CD4-positive, alpha-beta T cell treated with Interleukin-15 for 4 hours (primary cell): ENCODE data around the gene ALDH18A1.
A peak's percentile ranks its signal among the peaks of the same experiment; 100 is the strongest.
"Not testable (repeated sequence)": the region's sequence is repeated elsewhere in the genome, so short reads cannot be mapped to it uniquely, and the experiment has no call there.

Experiments
- DNase-seq: peaks from one replicate; pipeline ENCODE4 v3.0.0-alpha.2; 2020; ENCODE audit warnings: low spot score

ALDH18A1 gene

DNA sequence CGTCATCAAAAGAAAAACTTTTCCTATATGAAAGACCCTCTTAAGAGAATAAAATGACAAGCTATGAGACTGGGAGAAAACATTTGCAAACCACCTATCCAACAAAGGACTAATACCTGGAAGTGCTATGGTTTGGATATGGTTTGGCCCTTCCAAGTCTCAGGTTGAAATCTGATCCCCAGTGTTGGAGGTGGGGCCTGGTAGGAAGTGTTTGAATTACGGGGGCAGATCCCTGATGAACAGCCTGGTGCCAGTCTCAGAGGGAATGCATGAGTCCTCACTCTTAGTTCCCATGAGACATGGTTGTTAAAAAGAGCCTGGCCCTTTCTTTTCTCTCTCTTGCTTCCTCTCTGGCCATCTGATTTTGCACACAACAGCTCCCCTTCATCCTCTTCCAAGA is 6.3 kb downstream of the ALDH18A1 start:
- DNase-seq, result no peak

DNA sequence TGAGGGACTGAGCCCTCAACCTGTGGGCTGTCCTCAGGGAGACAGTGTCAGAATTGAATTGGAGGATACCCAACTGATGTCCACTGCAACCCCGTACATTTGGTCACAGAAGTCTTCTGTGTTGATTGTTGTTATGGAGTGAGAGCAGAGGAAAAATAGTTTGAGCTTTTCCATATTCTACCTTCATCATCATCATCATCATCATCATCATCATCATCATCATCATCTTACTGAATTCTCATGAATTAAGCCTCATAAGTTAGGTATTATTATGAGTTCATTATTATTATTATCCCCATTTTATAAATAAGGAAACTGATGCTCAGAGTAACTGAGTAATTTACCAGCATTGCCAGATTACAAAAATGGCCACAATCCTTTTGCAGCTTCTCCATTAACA is 8.4 kb downstream of the ALDH18A1 start:
- DNase-seq, result no peak

DNA sequence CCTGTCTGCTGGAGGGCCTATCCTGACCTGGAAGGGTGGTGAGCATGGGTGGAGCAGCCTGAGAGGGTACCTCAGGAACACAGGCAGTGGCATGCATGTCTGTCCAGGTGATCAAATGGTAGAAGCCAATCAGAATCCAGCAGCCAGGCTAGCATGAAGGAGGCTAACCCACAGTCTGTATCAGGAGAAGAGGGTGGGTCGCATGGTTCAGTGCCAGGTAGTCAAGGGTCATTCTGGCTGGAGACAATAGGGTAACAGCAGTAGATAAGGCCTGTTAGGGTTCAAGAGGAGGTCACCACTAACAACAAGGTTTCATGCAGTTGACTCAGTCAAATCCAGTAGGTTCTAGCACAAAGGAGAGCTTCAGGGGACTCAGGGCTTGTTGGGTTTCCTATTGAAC is 10.4 kb downstream of the ALDH18A1 start:
- no peak for DNase-seq

DNA sequence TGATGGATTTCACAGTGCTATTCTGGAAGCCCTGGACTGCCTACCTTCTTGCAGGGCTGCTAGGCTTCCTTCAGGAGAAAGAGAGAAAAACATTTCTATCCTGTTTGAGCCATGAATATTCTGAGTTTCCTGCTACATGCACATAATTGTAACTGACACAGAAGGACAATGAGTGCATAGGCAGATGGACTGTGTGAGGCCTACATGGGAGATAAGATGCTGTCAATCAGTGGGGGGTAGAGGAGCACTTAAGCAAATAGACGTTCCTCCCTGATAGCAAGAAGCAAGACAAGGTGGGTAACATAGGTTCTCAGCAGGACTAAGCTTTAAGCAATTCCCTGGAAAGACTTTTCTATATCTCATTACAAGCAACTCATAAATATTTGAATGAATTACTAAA is 11.6 kb downstream of the ALDH18A1 start:
- no peak for DNase-seq

DNA sequence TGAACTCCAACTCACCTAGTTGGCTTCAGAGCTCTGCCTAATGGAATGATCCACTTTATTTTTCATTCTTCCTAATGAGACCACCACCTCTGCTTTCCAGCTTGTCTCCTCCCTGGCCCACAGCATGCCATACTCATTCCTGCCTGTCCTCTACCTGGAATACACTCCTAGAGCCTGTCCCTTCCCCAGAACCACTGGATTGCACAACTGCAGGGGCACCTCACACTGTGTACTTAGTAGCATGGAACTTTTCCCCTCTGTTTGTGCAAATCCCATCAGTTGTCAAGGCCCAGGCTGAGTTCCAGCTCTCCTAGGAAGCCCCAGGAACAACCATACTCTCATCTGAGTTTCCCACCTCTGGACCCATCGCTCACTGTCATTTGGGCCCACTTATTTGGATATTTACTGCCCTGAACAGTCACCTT is 15.6 kb downstream of the ALDH18A1 start:
- DNase-seq, result no peak

DNA sequence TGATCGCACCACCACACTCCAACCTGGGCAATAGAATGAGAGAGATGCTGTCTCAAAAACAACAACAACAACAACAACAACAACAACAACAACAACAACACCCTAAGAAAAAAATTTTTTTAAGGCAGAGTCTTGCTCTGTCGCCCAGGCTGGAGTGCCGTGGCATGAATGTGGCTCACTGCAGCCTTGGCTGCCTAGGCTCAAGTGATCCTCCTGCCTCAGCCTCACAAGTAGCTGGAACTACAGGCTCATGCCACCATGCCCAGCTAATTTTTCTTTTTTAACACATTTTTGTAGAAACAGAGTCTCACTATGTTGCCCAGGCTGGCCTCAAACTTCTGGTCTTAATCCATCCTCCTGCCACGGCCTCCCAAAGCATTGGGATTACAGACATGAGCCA is 18.6 kb downstream of the ALDH18A1 start:
- no peak for DNase-seq

DNA sequence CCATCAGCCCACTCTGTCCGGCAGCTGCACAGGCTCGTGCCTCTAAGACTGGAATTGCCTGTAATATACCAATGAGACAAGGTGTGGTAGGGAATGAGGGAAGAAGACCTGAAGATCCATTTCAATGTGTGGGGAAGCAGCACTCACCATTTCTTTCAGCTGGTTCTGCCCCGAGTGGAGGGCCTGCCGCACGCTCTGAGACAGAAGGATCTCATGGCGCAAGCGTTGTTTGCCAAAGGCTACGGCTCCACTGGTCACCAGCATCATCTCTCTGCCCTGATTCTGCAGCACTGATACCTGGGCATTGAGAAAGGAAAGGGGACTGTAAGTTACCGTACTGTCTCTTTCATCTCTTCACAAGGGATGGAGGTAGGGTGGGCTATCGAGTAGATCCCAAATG is 19.4 kb downstream of the ALDH18A1 start:
- no peak for DNase-seq

DNA sequence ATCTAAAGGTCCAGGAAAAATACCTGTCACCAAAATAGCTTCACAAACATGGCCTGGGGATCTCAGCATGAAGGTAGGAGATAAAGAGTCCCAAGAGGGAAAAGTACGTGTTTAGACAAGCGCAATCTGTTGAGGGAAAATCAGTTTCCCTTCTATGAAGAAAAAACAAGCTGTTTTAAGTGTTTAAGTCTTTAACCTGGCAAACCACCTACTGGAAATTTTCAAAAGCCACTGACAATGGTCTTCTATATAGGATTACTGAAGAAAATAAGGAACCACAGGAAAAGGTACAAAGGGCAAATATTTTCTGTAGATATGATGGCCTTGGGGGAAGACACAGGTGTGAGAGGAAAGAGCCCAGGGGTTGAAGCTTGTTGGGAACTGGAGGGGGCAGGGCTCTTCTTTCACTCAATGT is 21.2 kb downstream of the ALDH18A1 start:
- DNase-seq, result no peak

DNA sequence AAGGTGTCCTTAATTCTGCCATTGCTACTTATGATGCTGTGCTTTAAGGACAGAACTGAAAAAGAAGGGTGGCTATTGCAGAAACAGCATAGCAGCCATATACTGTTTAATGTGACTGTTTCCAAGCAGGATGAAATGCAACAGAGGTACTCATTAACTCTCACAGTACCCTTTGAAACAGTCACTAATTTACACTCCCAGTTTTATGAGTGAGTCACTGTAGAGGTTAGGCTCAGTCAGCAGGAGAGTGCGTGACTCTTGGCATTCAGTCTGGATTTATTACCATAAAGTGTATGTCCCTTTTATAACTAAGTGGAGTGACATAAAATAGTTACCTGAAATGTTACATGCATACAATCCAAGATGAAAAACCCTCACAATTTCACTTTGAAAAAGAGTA is 27.7 kb downstream of the ALDH18A1 start:
- DNase-seq, result no peak

DNA sequence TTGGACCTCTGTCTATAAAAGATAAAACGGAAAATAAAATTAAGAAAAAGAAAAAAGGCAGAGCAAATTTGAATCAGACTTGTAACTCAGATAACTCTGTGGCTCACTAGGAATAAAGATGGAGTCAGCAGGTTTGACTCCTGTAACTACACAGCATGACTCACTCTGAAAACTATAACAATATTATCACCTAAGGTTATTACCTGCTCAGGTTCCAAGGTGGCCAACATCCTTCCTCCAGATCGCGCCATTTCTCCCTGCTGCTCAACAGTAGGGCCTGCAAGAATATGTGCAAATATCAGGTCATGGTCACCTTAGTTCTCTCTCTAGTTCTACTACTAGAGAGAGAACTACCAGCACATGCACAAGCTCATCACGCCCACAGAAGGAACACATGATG is 30.0 kb downstream of the ALDH18A1 start:
- DNase-seq, result no peak

DNA sequence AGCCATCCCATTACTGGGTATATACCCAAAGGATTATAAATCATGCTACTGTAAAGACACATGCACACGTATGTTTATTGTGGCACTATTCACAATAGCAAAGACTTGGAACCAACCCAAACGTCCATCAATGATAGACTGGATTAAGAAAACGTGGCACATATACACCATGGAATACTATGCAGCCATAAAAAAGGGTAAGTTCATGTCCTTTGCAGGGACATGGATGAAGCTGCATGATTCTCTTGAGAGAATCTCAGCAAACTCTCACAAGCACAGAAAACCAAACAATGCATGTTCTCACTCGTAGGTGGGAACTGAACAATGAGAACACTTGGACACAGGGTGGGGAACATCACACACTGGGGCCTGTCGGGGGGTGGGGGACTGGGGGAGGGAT is 36.1 kb downstream of the ALDH18A1 start:
- not testable (repeated sequence) for DNase-seq

DNA sequence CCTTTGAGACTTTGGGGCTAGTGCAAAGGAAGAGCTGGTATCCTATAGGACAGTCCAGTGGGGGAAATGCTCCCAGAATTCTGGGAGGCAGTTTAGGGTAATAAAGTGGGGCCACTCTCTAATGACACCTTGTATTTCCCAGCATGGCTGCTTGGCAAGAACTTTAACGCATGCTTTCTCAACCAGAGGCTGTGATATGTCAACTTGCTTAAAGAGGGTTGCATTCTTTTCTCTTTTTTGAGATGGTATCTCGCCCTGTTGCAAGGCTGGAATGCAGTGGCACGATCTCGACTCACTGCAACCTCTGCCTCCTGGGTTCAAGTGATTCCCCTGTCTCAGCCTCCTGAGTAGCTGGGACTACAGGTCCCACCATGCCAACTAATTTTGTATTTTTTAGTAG is 38.4 kb downstream of the ALDH18A1 start:
- no peak for DNase-seq

DNA sequence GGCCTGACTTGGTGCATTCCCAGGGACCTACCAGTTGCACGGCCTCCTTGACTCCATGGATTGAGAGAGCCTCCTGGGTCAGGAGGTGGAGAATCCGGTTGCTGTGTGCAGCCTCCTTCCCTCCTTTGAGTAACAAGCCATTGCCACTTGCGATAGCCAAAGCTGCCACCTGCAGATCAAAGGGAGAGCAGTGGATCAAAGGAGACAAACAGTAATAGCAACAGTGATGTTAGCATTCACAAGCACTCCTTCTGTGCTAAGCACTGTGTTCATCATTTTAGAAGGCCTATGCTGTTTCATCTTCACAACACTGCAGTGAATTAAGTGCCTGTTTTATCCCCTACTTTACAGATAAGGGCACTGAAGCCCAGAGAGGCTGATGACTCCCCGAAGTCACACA is 40.1 kb downstream of the ALDH18A1 start:
- DNase-seq, result no peak

DNA sequence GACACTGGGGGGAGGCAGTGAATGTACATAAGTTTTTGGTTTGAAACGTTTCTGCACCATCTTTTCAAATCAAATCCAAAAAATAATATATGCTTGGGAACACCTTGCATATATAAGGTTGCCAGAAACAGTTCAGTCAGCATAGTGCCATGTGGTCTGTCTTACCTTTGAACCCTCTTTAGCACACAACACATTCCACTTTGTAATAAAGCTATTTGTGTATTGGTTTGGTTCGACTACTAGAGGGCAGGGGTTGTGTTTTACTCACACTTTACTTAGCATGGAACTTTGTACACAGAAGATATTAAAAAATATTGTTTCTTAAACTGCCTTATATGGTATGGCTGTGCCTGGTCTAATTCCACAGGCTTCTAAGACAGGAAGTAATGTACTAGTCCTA is 43.2 kb downstream of the ALDH18A1 start:
- DNase-seq, result no peak

DNA sequence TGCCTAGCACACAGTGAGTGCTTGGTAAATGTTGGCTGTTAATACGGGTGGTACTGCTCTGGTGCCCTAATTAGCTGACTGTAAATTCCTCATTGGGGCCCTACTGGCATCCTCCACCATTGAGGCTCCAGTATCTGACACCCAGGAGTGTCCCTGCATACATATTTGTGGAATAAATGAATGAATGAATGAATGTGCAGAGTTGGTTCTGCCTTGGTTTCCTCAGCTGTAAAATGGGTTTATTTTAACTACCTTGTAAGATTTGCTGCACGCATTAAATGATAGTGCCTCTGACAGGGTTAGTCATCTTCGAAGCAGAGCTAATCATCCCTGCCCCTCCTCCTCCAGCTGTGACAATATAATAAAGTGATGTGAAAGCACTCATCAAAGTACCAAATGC is 45.8 kb downstream of the ALDH18A1 start:
- no peak for DNase-seq

DNA sequence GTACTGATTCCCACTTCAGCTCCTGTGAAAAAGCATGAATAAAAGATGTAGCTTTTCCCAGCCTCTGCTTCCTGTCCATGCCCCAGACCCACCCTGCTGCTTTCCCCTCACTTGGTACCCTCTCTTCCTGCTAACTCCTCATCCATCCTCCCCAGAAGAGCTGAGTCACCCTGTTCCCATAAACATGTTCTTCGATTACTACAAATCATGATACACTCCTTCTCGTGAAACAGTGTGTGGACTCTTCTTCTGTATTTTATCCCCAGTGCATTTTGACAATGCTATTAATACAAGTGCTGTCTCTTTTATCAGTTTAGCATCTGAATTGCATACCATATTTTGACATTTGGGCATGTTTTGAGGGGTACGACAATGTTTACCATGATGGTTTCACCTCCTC is 49.6 kb downstream of the ALDH18A1 start:
- no peak for DNase-seq

DNA sequence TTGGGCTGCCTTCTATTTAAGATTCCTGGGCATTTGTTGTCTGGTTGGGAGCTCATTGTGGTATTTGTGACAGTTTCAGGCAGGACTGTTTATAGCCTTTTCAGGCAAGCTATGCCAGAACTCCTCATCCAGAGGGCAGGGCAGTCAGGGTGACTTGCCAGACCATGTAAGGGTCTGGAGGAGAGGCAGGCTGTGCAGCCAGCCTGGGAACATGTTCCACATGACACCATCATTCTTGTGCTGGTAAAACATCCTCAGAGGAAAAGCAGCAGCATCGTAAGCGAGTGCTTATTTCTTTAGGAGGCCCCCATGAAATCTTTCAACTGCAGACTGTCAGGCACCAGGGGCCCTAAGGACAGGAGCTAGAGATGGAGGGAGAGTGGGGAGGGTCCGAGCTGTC is 51.3 kb downstream of the ALDH18A1 start:
- no peak for DNase-seq

DNA sequence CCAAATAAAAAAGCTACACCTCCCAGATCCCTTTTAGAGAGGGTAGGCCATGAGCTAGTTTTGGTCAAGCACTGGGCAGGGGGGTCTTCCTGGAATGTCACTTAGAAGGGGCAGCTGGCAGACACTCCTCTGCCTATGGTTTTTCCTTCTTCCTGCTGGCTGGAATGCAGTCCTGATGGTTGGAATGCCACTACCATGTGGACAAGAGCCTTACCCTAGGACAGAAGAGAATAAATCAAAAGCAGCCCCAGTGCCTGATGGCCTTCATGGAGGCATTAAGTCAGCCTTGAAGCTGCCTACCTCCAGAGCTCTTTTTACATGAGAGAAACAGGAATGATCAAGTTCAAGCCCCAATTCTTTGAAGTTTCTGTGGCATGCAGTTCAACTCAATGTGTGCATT is 51.9 kb downstream of the ALDH18A1 start:
- no peak for DNase-seq

DNA sequence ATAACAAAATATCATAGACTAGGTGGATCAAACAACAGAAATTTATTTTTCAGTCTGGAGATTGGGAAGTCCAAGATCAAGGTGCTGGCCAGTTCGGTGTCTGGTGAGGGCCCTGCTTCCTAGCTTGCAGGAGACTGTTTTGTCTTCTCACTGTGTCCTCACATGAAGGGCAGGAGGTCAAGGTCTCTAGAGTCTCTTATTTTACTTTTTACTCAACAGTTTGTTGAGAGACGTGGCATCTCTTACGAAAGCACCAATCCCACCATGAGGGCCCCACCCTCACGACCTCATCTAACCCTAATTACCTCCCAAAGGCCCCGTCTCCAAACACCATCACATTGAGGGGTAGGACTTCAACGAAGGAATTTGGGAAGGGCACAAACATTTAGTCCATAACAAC is 54.1 kb downstream of the ALDH18A1 start:
- DNase-seq, result no peak

DNA sequence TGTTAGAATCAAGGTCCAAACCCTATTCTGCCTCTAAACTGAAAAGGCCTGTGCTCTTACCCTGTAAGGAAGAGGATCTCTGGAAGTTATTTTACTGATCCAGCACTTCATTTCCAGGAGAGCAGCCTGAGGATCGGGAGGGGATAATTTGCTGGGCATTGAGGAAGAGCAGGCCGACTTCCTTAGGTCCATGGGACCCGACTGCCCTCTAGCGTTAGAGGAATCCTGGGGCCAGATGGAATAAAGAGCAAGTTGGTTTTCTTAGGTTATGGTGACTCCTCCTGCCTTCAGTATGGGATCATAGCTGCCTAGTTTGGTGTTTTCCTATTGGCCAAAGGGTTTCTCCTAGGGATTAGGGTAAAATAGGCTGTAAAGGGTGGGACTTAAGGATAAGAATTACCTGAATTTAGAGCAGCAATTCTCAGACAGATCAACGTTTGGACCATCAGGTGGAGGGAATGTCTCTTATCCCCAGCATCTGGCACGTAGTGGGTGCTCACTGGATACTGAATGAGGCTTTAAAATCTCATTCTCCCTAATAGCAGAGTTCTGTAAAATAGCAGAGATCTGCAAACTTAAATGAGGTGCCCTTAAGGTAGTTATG is 55.3 kb downstream of the ALDH18A1 start:
- peak; percentile 38 for DNase-seq

DNA sequence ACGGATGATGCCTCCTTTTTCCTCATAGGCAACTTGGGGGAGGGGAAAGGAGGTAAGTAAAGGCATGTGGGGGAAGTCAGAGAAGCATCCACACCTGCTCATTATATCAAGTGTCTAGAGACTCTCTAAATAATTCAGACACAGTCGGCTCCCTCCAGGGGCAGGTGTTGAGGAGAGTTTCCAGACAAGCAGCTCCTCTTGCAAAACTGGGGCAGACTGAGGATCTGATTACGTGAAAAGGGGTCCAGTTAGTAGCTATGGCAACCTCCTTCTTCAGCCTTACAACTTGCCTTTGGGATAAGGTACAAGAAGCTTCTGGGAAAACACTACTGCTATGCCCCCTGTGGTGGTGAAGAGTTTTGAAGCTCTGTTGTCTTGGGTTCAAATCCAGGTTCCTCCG is 56.4 kb downstream of the ALDH18A1 start:
- no peak for DNase-seq

DNA sequence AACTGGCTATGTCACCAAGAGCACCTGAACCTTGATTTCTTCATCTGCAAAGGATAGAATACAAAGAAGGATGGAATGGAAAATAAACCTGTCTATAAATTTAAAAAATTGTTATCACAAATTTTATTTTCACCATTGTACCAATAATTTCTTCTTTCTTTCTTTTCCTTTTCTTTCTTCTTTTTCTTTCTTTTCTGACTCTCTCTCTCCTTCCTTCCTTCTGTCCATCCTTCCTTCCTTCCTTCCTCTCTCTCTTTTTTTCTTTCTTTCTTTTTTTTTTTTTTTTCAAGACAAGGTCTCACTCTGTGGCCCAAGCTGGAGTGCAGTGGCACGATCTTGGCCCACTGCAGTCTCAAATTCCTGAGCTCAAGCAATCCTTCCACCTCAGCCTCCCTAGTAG is 58.7 kb downstream of the ALDH18A1 start:
- no peak for DNase-seq

DNA sequence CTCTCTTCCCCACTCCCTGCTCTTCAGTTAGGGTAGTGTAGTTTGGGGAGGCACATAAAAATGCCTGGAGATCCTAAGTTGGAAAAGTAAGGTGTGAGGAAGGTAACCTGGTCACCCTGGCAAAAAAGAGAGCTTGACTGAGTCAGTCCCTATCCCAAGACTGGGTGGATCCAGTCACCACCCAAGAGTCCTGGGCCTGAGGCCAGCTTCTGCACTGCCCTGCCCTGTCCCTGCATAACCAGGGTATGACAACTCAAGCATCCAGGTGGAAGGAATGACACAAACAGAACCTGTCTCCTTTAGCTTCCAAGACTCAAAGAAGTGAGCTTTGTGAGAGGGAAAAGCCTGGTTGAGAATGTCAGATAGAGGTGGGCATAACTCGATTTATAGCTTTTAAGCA is 68.5 kb downstream of the ALDH18A1 start:
- no peak for DNase-seq

DNA sequence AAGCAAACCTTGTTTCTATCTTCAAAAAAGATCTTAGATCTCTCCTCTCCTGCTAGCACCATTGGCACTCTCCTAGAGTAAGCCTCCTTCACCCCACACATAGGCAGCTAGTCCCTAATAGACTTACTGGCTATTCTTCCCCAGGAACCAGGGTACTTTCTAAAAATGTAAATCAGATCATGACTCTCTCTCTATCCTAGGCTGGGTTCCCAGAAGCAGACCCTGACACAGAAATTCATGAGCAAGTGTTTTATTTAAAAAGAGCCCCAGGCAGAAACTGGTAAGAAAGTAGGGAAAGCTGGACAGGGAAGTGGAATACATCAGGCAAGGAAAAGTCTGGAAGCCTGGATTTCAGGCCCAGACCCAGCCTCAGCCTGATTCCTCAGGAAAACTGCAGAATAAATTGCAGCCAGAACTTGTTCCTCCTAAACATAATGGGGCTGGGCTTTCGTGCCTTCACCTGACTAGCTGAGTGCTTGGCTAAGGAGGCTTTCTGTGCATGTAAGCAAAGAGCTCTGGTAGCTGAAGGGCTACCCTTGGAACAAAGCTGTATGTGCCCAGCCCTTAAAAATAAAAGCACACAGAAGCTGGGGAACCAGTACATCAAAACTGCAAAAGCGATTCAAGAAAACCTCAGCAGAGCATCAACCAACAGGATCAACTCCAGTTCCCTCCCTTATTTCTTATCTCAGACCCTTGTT is 76.5 kb downstream of the ALDH18A1 start:
- no peak for DNase-seq
